ENCODE results near the gene LZTFL1.
A peak's percentile ranks its signal among the peaks of the same experiment; 100 is the strongest.

The LZTFL1 gene, protein sequence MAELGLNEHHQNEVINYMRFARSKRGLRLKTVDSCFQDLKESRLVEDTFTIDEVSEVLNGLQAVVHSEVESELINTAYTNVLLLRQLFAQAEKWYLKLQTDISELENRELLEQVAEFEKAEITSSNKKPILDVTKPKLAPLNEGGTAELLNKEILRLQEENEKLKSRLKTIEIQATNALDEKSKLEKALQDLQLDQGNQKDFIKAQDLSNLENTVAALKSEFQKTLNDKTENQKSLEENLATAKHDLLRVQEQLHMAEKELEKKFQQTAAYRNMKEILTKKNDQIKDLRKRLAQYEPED

DNA sequence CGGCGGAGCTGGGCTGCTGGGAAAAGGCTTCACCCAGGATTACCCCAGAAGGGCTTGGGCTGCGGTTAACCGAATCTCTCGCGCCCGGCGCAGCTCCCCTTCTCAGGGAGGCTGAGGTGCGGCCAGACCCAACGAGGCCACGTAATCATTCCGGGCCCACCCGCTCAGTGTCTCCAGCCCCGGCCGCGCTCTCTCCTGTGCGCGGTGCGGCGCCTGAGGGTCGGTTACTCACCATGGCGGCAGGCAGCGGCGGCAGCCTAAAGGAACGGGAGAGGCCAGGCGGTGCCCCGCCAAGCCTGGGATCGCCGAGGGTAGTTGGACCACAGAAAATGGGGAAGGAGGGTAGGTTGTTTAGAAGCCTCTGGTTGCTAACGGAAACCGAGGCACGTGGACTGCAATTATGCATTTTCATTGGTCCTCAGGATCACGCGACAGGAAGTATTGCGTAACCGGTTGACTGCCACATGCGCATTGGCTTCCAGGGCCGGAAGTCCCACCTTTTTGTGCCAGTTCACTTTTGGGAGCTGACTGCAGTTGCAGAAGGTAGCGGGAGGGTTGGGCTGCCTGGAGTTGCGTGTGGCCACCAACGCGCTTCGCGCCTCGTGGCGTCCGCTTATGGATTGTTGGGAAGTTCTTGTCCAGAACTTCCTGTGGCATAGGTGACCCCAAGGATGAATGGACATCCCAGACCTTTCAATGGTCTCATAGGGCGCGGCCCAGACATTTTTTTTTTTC, at the start of gene LZTFL1:
Gene LZTFL1, minus strand, starts transcription at position 363 of the 735 bp plus-strand sequence. Its CDS starts 128 bp downstream, at position 235.
- DNase-seq = peak; percentile 84 to 86

DNA sequence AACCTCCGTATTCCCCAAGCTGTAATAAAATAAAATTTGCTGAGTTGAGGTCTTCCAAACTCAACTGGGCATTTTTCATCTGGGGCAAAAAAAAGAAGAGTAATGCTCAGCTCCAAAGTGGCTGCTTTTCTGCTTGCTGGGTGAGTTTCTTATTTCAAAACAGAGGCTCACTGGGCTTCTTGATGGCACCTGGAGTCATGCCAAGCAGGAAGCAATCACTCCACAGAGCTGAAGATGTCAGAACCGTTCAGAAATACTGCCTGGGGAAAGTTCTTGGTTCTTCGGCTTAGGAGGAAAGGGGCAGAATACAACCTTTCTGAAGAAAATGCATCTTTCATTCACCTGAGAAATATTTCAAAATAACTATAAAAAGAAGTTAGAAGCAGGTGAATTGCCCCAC, 48.5 kb upstream of the LZTFL1 start:
- DNase-seq = no peak

DNA sequence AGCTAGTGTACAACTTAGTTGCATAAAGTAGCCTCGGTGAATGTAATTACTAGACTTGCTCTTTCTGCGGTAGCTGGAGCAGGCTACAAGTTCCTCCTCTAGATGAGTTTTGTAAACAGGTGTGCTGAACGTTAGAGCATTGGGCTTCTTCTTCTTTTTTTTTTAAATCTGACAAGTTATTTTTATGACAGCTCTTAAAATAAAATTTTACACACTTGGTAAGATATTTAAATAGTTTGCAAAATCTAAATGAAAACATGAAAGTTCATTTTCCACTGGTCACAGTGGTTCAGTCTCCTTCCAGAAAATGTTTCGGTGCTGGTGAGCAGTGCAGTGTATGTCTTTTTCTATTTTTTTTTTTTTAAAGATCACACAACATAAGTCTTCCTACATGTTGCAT, 47.4 kb upstream of the LZTFL1 start:
- DNase-seq = no peak

DNA sequence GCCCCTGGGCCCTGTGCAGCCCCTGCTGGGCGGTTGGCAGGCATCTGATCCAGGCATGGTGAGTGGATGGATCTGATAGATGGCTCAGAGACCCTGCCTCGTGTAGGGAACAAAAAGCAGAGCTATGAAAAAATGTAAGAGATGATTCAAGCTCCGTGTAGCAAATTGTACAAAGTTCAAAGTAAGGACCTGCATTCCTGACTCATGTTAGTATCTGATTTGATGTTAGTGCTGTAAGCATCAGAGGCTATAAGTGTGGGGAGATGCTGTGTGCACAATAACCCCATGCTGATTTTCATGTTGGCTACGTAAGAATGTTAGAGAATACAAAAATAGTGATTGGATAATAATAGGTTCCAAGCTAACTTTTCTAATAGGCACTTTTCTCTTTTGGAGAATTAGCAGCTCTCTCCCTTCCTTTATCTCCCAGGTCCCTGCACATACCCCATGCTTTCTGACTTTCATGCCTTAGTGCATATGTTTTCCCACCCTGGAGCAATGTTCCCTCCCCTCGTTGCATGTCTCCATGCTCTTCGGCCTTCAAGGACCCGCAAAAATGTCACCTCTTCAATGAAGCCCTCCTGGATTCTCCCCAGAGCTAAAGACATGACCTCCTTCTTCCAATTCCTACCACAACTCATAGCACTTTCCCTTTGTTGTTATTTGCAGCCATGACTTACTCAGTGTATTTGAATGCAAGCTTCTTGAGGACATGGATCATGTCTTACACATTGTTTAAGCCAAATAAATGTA, 46.0 kb upstream of the LZTFL1 start:
- DNase-seq = no peak

DNA sequence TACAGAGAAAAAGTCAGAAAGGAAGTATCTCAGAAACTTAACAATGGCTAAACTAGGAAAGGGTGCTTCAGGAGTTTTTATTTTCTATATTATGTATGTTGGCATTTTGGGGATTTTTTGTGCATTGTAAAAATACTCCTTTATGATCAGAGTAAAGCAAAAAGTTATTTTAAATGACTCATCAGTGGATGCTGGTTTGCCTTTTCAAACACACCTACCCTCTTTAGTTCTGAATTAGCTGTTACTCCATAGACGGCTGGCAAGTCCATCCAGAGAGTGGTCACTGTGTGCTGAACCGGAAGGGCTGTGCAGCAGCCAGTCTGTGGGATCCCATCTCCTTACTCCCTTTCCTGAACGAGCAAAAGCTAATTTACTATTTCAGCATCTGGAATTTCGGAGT, 45.4 kb upstream of the LZTFL1 start:
- no peak for DNase-seq

DNA sequence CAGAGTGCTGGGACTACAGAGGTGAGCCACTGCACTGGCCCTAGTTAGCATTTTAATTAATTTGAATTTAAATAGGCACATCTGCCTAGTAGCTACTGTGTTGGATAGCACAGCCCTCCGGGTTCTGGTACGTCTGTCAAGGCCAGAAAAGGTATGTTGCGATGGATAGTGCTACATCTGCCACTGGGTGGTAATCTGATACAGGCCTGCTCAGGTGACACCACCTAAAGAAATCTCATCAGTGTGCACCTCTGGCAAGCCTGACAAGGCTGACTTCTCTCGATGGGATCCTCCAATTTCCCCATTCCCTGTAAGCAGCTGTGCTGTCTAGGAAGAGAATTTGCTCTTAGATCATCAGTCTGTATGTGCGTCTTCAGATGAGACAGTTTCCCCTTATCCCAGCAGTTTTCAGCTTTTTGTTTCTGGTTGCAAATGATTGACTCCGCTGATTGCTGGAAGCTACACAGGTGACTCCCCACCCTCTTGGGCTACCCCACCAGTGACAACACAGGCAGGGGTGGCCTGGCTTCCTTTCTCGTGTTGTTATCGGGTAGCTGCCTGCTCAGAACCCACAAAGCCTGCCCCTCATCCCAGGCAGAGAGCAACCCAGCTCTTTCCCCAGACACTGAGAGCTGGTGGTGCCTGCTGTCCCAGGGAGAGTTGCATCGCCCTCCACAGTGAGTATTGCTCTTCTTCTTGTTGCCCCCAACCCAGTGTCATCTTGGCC, 44.2 kb upstream of the LZTFL1 start, which contains the start of gene CCR9:
Gene CCR9, plus strand, starts transcription at position 565 of the 727 bp plus-strand sequence. CDS start 8,391 bp downstream, outside the sequence.
- no peak for DNase-seq

DNA sequence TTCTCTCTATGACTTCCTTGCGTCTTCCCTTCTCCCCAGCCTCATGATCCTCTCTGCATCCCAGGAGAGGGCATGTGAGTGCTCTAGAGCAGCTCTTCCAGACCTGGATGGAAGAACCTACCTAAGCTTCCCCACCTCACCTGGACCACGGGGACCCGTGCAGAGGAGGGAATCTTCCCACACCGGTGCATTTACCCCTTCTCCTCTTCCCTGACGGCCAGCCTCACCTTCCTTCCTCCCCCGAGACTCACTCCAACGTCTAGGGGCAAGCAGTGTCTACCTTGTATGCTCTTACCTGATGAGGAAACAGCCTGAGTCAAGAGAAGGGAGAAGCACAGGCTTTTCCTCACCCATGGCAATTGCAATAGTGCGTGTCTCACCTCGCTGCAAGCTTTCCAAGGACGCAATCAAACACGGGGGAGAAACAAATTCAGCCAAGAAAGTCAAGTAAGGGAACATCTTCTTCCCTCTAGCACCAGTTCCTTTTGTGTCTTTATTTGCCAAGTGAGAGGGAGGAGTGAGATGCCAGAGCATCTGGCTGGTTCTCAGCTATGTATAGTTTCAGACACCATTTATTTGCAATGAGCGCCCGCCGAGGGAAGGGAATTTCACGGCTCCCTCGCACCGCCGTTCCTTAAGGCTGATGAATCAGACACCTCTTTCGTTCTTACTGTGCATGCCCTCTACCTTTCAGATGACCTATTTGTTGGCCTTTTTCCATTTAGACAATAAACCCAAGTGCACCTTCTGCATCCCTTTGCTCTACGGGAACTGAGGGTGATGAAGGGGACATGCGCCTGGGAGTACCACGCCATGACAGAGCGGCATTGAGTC, 42.7 kb upstream of the LZTFL1 start:
- no peak for DNase-seq

DNA sequence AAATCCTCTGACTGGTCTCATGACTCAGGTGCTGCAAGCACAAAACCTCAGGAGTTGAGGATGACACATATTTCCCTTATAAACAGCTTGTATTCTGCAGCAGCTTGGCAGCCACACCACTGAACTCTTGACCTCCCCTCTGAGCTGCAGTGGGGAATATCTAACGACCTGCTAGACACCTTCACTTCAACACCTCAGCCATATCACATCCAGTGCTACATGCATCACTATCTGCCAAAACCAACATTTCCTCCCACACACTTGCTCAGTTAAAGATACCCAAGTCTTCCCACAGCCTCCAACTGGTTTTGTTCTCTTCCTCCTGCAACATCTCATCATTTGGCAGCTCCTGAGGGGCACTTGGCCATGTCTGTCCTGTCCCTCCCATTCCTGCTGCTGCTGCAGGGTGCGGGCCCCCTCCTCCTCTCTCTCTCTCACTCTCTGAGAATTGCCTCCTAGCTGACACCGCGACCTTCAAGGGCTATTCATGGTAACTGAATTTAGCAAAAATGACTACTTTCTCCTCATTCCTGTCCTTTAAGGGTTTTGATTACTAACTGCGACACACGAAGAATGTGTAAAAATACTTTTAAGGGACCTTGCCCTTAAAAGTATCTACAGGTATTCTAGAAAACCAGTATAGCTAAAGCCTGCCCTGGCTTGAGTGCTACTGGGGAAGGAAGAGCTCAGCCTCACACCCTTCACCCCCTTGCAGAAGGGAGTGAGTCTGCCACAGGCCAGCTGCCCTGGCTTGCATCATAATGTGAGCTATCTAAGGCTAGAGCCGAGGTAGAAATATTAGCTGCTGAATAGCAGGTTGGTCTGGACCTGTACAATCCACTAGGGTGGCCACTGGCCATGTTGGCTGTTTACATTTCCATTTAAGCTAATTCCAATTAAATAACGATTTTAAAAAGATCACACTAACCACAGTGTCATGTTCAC, 39.4 kb upstream of the LZTFL1 start:
- DNase-seq = peak; percentile 26 to 41

DNA sequence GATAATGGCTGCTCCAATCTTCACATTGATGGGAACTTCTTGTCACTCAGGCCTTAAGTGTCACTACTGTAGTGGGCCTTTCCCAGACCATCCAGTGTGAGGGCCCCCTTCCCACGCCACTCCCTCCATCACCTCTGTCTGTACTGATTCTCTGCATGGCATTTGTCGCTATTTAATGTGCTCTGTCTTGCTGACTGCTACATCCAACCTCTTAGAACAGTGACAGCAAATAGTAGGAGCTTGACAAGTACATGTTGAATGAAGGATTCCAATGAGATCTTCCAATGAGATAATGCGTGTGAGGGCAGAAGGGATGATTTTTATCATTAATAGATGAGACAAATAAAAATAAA, 38.8 kb upstream of the LZTFL1 start:
- no peak for DNase-seq

DNA sequence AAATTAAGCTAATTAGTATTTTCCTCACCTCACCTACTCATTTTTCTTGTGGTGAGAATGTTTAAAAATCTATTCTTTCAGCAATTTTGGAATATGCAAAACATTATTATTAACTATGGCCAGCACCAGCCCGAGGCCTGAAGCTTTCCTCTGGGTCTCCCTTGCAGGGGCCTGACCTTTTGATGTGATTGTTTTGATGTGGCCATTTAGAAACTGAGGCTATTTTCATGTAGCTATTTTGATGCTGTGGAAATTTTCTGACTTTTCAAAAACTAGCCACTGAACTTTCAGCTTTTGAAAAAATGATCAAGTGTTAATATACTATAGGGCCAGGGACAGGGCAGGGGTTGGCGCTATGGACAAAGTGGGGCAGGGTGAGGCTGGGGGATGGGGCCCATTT, 36.2 kb upstream of the LZTFL1 start:
- no peak for DNase-seq

DNA sequence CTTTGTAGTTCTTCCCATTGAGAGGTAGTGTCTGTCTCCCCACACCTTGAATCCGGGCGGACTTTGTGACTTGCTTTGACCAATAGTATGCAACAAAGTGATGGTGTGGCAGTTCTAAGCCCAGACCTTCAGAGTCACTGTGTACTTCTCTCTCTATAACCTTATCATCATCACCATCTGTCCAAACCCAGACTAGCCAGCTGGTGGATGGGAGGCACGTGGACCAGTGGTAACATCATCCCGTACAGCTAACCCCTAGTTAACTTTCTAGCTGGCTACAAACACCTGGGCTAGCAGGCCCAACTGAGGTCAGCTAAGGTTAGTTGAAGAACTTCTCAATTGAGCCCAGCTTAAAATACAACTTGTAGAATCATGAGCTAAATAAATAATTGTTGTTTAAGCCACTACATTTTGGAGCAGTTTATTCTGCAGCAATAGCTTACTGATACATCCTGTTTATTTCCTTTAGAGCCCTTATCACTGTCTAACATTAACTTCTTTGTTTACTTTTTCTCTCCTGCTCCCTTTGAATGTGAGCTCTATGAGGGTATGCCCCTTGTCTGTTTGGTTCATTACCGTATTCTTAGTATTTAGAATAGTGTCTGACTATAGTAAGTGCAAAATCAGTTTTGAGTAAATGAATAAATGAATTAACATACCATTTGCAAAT, 32.9 kb upstream of the LZTFL1 start:
- no peak for DNase-seq

DNA sequence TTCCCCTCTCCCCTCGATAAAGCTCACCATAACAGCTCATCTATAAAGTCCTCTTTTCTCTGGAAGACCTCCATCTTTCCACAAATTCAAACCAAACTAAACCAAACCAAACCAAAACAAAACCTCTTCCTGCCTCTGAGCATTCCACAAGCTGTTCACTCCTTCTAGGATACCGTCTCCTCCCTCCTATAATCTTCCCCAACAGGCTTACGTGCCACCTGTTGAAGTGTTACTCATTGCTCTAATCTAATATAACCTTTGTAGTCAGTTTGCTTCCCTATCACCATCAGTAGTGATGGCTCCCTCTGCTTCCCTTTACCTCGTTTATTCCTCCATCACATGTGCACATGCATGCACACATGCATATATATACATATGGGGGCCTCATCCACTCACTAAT, 31.7 kb upstream of the LZTFL1 start:
- no peak for DNase-seq

DNA sequence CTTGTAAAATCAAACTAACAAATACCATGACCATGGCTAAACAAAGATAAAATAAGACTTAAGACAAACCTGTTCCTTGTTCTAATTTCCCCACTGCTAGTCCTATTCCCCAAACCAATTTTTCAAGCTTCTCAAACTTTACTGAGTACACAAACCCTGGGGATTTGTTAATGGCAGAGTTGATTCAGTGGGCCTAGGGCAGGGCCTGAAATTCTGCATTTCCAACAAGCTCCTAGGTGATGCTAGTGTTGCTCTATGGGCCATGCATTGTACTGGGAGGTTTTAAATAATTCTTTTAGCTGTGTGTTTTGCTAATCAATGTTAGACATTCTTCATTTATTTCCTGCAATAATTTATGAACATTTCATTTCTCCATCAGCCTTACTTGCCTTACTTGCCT, 31.1 kb upstream of the LZTFL1 start:
- DNase-seq = no peak

DNA sequence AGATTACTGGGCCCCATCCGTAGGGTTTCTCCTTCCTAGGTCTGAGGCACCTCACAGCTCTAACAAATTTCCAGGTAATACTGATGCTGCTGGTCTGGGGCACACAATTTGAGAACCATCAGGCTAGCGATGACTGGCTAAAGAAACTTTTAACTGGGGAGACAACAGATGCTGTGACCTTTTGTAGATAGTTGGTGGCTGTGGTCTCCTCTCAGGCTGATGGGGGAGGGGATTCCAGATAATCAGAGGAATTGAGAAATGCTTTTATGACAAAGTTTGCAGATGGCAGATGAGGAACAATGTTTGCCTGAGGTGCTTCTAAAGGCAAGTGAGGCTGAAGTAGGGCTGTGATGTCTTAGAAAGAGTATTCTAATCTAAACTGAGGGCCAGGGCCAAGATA, 30.6 kb upstream of the LZTFL1 start:
- DNase-seq = no peak

DNA sequence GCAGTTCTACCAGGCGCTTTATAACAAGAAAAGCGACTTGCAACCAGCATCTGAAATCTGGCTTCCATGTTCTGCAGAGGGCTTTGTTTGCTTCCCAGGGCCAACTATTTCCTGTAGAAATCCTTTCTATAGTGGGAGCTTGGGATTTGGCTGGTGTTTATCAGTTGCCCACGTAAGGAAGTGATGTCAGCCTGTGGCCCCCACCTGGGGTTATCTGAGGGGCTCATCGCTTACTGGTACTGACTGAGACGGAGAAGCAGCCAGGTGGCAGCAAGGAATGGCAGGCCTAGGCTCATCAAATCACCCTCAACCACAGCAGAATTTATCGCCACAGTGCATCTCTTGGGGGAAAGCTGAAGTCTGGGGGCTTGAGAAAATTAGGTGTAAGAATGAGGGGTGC, 29.9 kb upstream of the LZTFL1 start:
- DNase-seq = no peak

DNA sequence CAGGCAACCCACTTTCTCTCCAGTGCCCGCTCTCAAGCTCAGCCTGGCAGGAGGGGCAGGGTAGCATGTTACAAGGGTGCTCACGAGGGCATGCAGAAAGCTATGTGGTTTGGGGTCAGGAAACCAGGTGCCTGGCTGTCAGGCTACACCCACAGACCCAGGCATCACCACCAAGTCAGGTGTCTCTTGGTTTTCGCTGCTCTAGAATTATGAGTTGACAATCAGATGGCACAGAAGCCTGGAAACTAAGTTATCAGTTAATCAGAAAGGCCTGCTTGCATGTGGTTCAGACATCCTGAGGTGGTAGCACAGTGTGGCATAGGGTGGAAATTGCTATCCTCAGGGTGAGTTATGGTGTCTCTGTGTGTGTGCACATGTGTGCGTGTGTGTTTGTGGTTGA, 28.2 kb upstream of the LZTFL1 start:
- peak; percentile 43 to 49 for DNase-seq

DNA sequence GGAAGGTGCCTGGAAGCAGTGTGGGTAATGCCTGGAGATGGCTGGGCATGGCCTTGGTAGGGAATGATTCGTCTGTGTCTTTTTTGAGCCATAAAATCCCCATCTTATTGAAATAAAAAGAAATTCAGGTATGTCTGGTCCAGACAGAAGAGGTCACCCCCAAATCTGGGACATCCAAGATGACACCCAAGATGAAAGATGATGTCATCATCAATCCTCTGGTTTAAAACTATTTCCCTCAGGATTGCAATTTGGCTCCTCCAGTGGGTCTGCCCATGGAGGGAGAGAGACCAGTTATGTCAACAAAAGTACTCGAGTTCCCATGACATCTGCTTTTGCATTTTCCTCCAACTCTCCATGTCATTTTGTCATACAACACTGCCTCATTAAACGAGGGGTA, 27.7 kb upstream of the LZTFL1 start:
- DNase-seq = no peak

DNA sequence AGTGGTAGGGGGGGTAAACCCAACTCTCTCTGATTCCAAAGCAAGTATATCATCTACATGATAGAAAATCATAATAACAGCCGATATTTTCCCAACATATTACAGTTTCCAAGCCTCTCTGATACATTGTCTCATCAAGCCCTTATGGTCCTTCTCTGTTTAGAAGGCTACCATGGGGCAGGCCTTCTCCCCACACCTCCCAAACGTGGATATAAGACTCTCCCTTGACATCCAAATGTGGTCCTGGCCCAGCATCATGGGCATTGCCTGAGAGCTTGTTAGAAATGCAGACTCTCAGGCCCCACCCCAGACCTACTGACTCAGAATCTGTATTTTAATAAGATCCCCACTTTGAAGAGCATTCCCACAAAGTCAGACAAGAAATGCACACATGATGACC, 26.7 kb upstream of the LZTFL1 start:
- no peak for DNase-seq

DNA sequence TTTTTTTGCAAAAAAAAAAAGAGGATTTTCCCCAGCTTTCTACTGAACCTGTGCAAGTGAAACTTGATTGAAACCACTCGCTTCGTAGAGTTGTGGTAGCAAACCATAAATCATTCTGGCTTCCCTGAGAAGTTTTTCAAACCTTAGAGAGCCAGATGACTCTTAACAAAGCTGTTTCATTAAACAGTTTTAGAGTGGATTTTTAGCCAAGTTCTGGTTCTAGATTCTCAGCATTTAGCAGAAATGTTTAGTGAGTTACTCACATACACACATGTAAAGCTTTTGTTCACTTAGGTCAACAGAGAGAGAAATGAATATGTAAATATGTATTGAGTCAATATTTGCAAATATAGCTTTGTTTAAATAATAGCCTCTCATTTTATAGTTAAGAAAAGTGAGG, 26.3 kb upstream of the LZTFL1 start:
- no peak for DNase-seq

DNA sequence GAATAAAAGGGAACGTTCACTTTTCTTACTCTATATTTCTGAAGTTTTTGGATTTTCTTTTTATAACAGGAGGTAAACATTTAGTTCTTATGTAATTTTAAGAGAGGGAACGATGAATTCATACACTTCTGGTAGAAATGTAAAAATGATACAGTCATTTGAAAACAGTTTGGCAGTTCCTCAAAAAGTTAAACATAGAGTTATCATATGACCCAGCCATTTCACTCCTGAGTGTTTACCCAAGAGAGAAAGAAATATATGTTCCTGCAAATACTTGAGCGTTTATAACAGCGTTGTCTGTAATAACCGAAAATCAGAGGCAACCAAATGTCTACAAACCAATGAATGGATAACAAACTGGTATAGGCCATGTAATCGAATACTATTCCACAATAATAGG, 23.6 kb upstream of the LZTFL1 start:
- no peak for DNase-seq

Data from activated CD4-positive, alpha-beta T cell treated with anti-CD3 and anti-CD28 coated beads, Interleukin-2, amount 50 U/mL, for 4 hours (primary cell).